Progenitor cell of endocrine pancreas (in vitro differentiated cells): ENCODE results near the gene DPH5. TPM values are rescaled to one million over a fixed set of nuclear protein-coding genes. Genes with fewer than 3 reads are reported as not detected.
"Not testable (repeated sequence)": the region's sequence is repeated elsewhere in the genome, so short reads cannot be mapped to it uniquely, and the experiment has no call there.

Experiments
- DNase-seq: peaks from one replicate; pipeline ENCODE4 v3.0.0; 2021; ENCODE audit warnings: low spot score; ENCODE audit not compliant: unreplicated experiment
- H3K27ac Mint-ChIP-seq: 2 replicates; pipeline ENCODE4 v1.8.0; 2021; ENCODE audit warnings: mild to moderate bottlenecking, moderate library complexity, mixed read lengths
- H3K27me3 Mint-ChIP-seq: 2 replicates; pipeline ENCODE4 v1.8.0; 2021; ENCODE audit warnings: mixed read lengths
- H3K36me3 Mint-ChIP-seq: 2 replicates; pipeline ENCODE4 v1.8.0; 2022; ENCODE audit warnings: mixed read lengths; ENCODE audit not compliant: insufficient read depth
- H3K4me1 Mint-ChIP-seq: 2 replicates; pipeline ENCODE4 v1.8.0; 2021; ENCODE audit warnings: low read depth, mixed read lengths
- H3K4me3 Mint-ChIP-seq: 2 replicates; pipeline ENCODE4 v1.8.0; 2021; ENCODE audit warnings: low read depth, mild to moderate bottlenecking, moderate library complexity, mixed read lengths
- H3K9me3 Mint-ChIP-seq: 2 replicates; pipeline ENCODE4 v1.8.0; 2021; ENCODE audit warnings: low read depth, mixed read lengths
- long read RNA-seq: library from polyadenylated mRNA; unstranded; transcript quantifications from one replicate; pipeline ENCODE4 v2.0.0, GENCODE V29; 2020
- total RNA-seq: library from RNA; stranded (reverse); gene quantifications from 2 replicates; pipeline ENCODE4 v1.2.1, GENCODE V29; 2021
- TF ChIP-seq, protein P1 (sequence below): fragments of 200-600 bp; sonication (generic); IDR thresholded peaks from one replicate; pipeline ENCODE4 v1.5.0; 2021; ENCODE audit warnings: antibody characterized with exemption, mild to moderate bottlenecking; ENCODE audit not compliant: unreplicated experiment

The DPH5 gene, protein sequence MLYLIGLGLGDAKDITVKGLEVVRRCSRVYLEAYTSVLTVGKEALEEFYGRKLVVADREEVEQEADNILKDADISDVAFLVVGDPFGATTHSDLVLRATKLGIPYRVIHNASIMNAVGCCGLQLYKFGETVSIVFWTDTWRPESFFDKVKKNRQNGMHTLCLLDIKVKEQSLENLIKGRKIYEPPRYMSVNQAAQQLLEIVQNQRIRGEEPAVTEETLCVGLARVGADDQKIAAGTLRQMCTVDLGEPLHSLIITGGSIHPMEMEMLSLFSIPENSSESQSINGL
- 45.9 and 48.2 TPM in 2 replicates for total RNA-seq
- long read RNA-seq, transcript DPH5-203 (8 exons, 1,316 nt): major isoform, 70 of 103 reads
- long read RNA-seq, partial matches to known transcripts: 1 of 103 reads
- long read RNA-seq, other reads (novel, unspliced or antisense): 24 of 103 reads

DNA sequence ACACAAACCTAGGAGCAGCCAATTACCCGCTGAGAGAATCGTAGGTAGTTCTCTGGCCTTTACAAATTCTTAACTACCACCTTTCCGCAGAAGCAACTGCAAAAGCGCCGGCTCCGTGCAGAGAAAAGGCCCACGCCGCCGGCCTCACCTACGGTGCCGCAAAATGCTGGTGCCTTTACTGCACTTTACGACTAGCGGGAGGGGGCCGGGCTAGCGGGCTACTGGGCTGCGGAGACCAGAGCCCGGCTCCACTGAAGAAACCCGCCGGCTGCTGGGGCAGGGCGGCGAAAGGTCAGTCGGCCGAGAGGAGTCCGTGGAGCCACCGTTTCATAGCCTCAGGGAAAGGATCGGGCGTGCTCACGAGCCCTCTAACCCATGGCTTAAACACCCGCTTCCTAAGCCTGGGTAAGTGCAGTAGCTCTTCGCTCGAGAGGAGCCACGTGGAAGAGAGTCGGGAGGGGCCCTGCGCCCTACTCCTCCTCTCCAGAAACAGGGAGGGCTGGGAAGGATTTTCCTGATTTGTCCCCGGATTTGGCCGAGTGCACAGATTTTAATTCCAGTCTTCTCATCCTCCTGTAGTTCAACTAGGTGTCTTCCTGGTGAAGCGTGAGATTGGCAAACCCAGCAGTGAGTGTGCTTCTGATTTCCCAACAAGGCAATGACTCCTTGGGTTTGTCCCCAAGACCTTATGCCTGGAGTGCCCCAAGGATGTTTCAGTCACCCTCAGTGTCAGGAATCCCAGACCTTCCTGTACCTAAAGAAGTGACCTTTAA is at the start of gene DPH5:
Gene DPH5, minus strand, starts transcription at position 128 of the 773 bp plus-strand sequence. CDS start 341 bp downstream, outside the sequence.
- no peaks in the 10 kb centered on the region for H3K9me3 Mint-ChIP-seq
- H3K4me3 Mint-ChIP-seq: peak within 1 kb of the TSS; percentile 93
- H3K27me3 Mint-ChIP-seq: peaks cover 4% of the 10 kb centered on the region
- TF ChIP-seq, protein P1, sequence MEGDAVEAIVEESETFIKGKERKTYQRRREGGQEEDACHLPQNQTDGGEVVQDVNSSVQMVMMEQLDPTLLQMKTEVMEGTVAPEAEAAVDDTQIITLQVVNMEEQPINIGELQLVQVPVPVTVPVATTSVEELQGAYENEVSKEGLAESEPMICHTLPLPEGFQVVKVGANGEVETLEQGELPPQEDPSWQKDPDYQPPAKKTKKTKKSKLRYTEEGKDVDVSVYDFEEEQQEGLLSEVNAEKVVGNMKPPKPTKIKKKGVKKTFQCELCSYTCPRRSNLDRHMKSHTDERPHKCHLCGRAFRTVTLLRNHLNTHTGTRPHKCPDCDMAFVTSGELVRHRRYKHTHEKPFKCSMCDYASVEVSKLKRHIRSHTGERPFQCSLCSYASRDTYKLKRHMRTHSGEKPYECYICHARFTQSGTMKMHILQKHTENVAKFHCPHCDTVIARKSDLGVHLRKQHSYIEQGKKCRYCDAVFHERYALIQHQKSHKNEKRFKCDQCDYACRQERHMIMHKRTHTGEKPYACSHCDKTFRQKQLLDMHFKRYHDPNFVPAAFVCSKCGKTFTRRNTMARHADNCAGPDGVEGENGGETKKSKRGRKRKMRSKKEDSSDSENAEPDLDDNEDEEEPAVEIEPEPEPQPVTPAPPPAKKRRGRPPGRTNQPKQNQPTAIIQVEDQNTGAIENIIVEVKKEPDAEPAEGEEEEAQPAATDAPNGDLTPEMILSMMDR: no peak
- peak within 1 kb of the TSS; percentile 95 for H3K27ac Mint-ChIP-seq
- peaks cover 20% of the 10 kb centered on the region for H3K4me1 Mint-ChIP-seq
- peaks cover 8% of the 10 kb centered on the region for H3K36me3 Mint-ChIP-seq
- DNase-seq: peak; percentile 79

DNA sequence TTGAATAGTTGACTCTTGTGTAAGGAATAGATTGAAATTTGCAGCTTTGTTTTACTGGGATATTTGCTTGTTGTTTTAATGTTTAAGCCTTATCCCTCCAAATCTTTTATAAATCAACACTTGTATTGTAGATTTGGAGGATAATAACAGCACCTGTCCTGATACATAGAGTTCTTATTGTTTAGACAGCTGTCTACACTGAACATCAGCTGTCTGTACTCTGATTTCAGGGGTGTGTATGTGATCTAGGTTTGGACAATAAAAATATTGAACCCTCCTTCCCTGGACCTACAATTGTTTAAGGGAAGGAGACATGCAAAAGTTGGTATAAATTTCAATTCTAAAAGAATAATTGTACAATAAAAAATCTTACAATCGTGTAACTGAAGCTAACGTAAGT is 48.3 kb upstream of the DPH5 start:
- TF ChIP-seq, protein P1: no peak
- no peak overlapping the region for H3K27ac Mint-ChIP-seq
- peaks cover 12% of the 10 kb centered on the region for H3K4me1 Mint-ChIP-seq
- no peak for DNase-seq
- H3K4me3 Mint-ChIP-seq: no peak overlapping the region
- no peaks in the 10 kb centered on the region for H3K9me3 Mint-ChIP-seq
- H3K27me3 Mint-ChIP-seq: no peaks in the 10 kb centered on the region
- H3K36me3 Mint-ChIP-seq: peaks cover 2% of the 10 kb centered on the region

DNA sequence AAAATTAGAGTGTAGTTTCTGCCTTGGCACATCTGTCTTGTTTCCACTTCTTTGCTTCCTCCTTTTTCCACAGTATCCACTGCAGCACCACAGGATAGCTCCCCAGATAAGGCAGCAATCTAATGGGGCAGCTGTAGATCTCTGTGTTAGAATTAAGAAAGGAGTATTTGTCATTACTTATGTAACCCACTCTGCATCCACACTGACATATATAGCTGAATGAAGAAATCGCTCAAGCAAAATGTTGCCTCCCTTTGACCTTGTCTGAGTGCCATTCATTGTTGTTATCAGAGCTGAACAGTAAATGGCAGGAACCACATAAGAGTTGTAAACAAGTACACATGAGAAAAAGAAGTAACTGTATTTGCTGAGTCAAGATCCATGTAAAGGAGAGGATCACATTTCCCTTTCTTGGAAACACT is 45.9 kb upstream of the DPH5 start:
- DNase-seq: no peak
- H3K27ac Mint-ChIP-seq: no peak overlapping the region
- no peaks in the 10 kb centered on the region for H3K9me3 Mint-ChIP-seq

DNA sequence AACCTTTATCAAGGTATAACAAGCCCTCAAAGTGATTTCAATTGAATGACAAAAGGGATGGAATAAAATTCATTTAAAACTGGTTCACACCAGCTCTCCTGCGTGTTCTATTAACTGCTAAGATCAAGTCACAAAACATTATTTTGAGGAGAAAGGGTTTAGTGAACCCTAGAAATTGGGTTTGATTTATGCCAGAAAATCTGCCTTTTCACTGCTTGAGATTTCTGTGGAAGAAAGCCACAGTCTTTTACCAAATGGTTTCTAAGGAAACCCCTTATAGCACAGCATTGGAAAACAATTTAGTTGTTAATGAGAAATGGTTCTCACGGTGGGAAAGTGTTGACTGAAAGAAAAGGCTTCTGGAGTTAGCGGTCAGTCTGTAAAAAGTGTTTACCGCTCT is 43.6 kb upstream of the DPH5 start:
- H3K27ac Mint-ChIP-seq: no peak overlapping the region
- H3K36me3 Mint-ChIP-seq: no peaks in the 10 kb centered on the region
- TF ChIP-seq, protein P1: no peak
- peaks cover 15% of the 10 kb centered on the region for H3K4me1 Mint-ChIP-seq
- H3K27me3 Mint-ChIP-seq: no peaks in the 10 kb centered on the region
- no peaks in the 10 kb centered on the region for H3K9me3 Mint-ChIP-seq
- no peak overlapping the region for H3K4me3 Mint-ChIP-seq
- no peak for DNase-seq

More for the DNA sequence above, 45.9 kb upstream of the DPH5 start:
- TF ChIP-seq, protein P1: no peak
- no peaks in the 10 kb centered on the region for H3K27me3 Mint-ChIP-seq
- peaks cover 15% of the 10 kb centered on the region for H3K4me1 Mint-ChIP-seq
- H3K36me3 Mint-ChIP-seq: no peaks in the 10 kb centered on the region
- no peak overlapping the region for H3K4me3 Mint-ChIP-seq

DNA sequence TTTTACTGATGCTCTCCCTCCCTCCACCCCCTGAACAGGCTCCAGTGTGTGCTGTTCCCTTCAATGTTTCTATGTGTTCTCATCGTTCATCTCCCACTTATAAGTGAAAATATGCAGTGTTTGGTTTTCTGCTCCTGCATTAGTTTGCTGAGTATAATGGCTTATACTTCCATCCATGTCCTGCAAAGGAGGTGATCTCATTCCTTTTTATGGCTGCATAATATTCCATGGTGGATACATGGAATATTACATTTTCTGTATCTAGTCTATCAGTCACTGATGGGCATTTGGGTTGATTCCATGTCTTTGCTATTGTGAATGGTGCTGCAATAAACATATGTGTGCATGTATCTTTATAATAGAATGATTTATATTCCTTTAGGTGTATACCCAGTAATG is 41.4 kb upstream of the DPH5 start:
- DNase-seq, H3K27ac Mint-ChIP-seq, H3K36me3 Mint-ChIP-seq, H3K4me3 Mint-ChIP-seq, H3K9me3 Mint-ChIP-seq, H3K27me3 Mint-ChIP-seq: not testable (repeated sequence)
- H3K4me1 Mint-ChIP-seq: peaks cover 15% of the 10 kb centered on the region
